ENCODE results near the gene CRABP1. TPM values are rescaled to one million over a fixed set of nuclear protein-coding genes. Genes with fewer than 3 reads are reported as not detected.

The CRABP1 gene
- total RNA-seq, 4 donors from 2014 or later = 0.84 to 8.9 (median 2.0) TPM; not detected in 1

GRCh38 chr15:78360958-78361718 lies 21.0 kb downstream of the CRABP1 start:
- H3K4me3 ChIP-seq (ENCODE audit: low read depth, poor library complexity, severe bottlenecking) = no peak overlapping the region
- WGBS, 2 donors = 81 to 92% methylated on average over 8 of the region's 8 CpGs
- intact Hi-C loops (cut with DNase I; ENCODE audit: low total_unique reads) = no loop called here
- DNase-seq (ENCODE audit: low spot score in 2 of 2) = peak in 1 of 2 donors; percentile 68
- TF ChIP-seq POLR2A (IDR thresholded peaks at IDR 0.05) (no peak), CTCF (IDR thresholded peaks at IDR 0.05) (no peak)

GRCh38 chr15:78361771-78362506 lies 21.8 kb downstream of the CRABP1 start:
- WGBS, 2 donors = 87 to 96% methylated on average over 6 of the region's 6 CpGs
- intact Hi-C loops (cut with DNase I; ENCODE audit: low total_unique reads) = no loop called here
- no peak for TF ChIP-seq CTCF (IDR thresholded peaks at IDR 0.05)
- no peak for TF ChIP-seq POLR2A (IDR thresholded peaks at IDR 0.05)

GRCh38 chr15:78362716-78363380 lies 22.7 kb downstream of the CRABP1 start:
- peak in 1 of 2 donors; percentile 40 for DNase-seq (ENCODE audit: low spot score in 2 of 2)
- H3K4me3 ChIP-seq (ENCODE audit: low read depth, poor library complexity, severe bottlenecking) = no peak overlapping the region
- no peak for TF ChIP-seq CTCF (IDR thresholded peaks at IDR 0.05)
- no peak for TF ChIP-seq POLR2A (IDR thresholded peaks at IDR 0.05)
- intact Hi-C loops (cut with DNase I; ENCODE audit: low total_unique reads) = no loop called here
- 65 to 70% methylated on average over 8 of the region's 8 CpGs for WGBS, 2 donors

More at GRCh38 chr15:78361771-78362506, 21.8 kb downstream of the CRABP1 start:
- DNase-seq (ENCODE audit: low spot score in 2 of 2) = peak in 1 of 2 donors; percentile 43
- no peak overlapping the region for H3K4me3 ChIP-seq (ENCODE audit: low read depth, poor library complexity, severe bottlenecking)

- TF ChIP-seq CTCF (IDR thresholded peaks at IDR 0.05) (no peak), POLR2A (IDR thresholded peaks at IDR 0.05) (no peak)
- no peak overlapping the region for H3K4me3 ChIP-seq (ENCODE audit: low read depth, poor library complexity, severe bottlenecking)
- DNase-seq (ENCODE audit: low spot score in 2 of 2) = peak in 1 of 2 donors; percentile 70
- intact Hi-C loops (cut with DNase I; ENCODE audit: low total_unique reads) = no loop called here
- WGBS, 2 donors = 70 to 81% methylated on average over 6 of the region's 6 CpGs
Measured at GRCh38 chr15:78363381-78363734, 23.2 kb downstream of the CRABP1 start.

GRCh38 chr15:78364233-78364632 lies 24.1 kb downstream of the CRABP1 start:
- DNase-seq (ENCODE audit: low spot score in 2 of 2) = peak in 1 of 2 donors; percentile 82
- intact Hi-C loops (cut with DNase I; ENCODE audit: low total_unique reads) = no loop called here
- WGBS, 2 donors = 50 to 68% methylated on average over 7 of the region's 7 CpGs
- TF ChIP-seq POLR2A (IDR thresholded peaks at IDR 0.05) (no peak), CTCF (IDR thresholded peaks at IDR 0.05) (no peak)
- no peak overlapping the region for H3K4me3 ChIP-seq (ENCODE audit: low read depth, poor library complexity, severe bottlenecking)

Data from lower leg skin (tissue), 4 donors.